Astrocyte (in vitro differentiated cells and primary cell): ENCODE measurements around the gene HOXB13.

Source experiments
- CTCF ChIP-seq: IDR thresholded peaks from 2 replicates; pipeline ENCODE4 v1.5.1; 2011; ENCODE audit warnings: low read depth, mild to moderate bottlenecking, inconsistent platforms, low read length, moderate library complexity; ENCODE audit not compliant: insufficient read depth
- EZH2 ChIP-seq: IDR thresholded peaks from 2 replicates; pipeline ENCODE4 v1.6.1; 2012; ENCODE audit warnings: mild to moderate bottlenecking, low read length, inconsistent platforms; ENCODE audit not compliant: insufficient read depth

- TF ChIP-seq CTCF (no peak), EZH2 (peak; percentile 92)
Observed at GRCh38 chr17:48747445-48748363, 19.2 kb upstream of the HOXB13 start.
